Activated CD4-positive, alpha-beta memory T cell treated with anti-CD3 and anti-CD28 coated beads, Interleukin-2, amount 10 ng/mL, durations not matched to agents 7 days and 5 days (primary cell): ENCODE results near the gene KNSTRN. TPM values are rescaled to one million over a fixed set of nuclear protein-coding genes. Genes with fewer than 3 reads are reported as not detected.

Experiments used
- CTCF ChIA-PET: fragments of 350-600 bp; sonication (Branson Sonifier 250); formaldehyde crosslinking; loops from one replicate; lab custom pipeline; 2021; ENCODE audit warnings: antibody characterized with exemption, inconsistent platforms; lab: Charles Lee
- POLR2A ChIA-PET: fragments of 350-600 bp; sonication (Branson Sonifier 250); formaldehyde crosslinking; loops from one replicate; lab custom pipeline; 2021; ENCODE audit warnings: antibody characterized with exemption; lab: Charles Lee
- DNase-seq: peaks from one replicate; pipeline ENCODE4 v3.0.0-alpha.2; 2020
- H3K27ac Mint-ChIP-seq: one replicate; pipeline ENCODE4 v1.8.0; 2021; ENCODE audit warnings: mild to moderate bottlenecking, mixed read lengths
- H3K27me3 Mint-ChIP-seq: one replicate; pipeline ENCODE4 v1.8.0; 2021; ENCODE audit warnings: mixed read lengths
- H3K36me3 Mint-ChIP-seq: one replicate; pipeline ENCODE4 v1.8.0; 2021; ENCODE audit warnings: low read depth, mixed read lengths
- H3K4me1 Mint-ChIP-seq: one replicate; pipeline ENCODE4 v1.8.0; 2021; ENCODE audit warnings: mixed read lengths
- H3K4me3 Mint-ChIP-seq: one replicate; pipeline ENCODE4 v1.8.0; 2021; ENCODE audit warnings: mild to moderate bottlenecking, mixed read lengths
- H3K9me3 Mint-ChIP-seq: one replicate; pipeline ENCODE4 v1.8.0; 2021; ENCODE audit warnings: mixed read lengths
- total RNA-seq, 2 experiments: library from RNA; stranded (reverse); gene quantifications; one replicate each; pipeline ENCODE4 v1.2.3, GENCODE V29; 2021

The KNSTRN gene
- total RNA-seq, 2 experiments from 2014 or later = 54.2 to 54.3 TPM

DNA sequence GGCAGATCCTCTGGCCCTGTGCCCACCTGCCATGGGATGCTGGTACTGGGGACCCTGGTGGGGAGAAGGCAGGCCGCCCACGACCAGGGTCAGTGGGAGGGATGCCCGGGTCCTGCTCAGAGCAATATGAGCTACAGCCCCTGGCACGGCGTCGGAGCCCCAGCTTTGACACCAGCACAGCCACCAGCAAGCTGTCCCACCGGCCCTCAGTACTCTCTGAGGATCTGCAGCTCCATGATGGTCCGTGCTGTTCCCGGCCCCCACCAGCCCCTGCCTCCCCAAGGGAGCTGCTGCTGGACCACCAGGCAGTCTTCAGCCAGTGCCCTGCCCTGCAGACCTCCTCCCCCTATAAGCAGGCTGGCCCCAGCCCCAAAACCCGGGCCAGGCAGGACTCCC is 13.0 kb upstream of the KNSTRN start:
- H3K4me3 Mint-ChIP-seq = no peak overlapping the region
- H3K27me3 Mint-ChIP-seq = peaks cover 9% of the 10 kb centered on the region
- H3K4me1 Mint-ChIP-seq = peaks cover 20% of the 10 kb centered on the region
- no peak for DNase-seq
- CTCF ChIA-PET = interaction anchor here (0.9 to 5.8 kb wide), 9 partner anchors 8 to 53 kb away, joined by 3 to 39 read pairs (median 9); partner anchors contain the start of genes CCDC9B, IVD and KNSTRN
- no peak overlapping the region for H3K27ac Mint-ChIP-seq
- POLR2A ChIA-PET = interaction anchor here (1.6 to 5.4 kb wide), 4 partner anchors 14 to 325 kb away, joined by 3 to 22 read pairs (median 10); partner anchors contain the start of genes KNSTRN and RAD51
- H3K36me3 Mint-ChIP-seq = no peaks in the 10 kb centered on the region
- H3K9me3 Mint-ChIP-seq = no peaks in the 10 kb centered on the region

DNA sequence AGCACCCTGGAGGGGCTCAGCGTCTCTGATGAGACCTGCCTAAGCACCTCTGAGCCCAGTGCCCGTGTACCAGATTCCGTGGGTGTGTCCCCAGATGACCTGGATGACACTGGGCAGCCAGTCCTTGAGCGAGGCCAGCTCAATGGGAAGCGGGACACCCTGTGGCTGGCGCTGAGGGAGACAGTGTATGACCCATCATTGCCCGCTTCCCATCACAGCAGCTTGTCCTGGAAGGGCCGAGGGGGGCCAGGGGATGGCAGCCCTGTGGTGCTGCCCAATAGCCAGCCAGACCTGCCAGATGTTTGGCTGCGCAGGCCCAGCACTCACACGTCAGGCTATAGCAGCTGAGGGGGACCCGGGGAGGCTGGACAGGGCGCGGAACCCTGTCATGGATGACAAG is 12.6 kb upstream of the KNSTRN start:
- peaks cover 9% of the 10 kb centered on the region for H3K27me3 Mint-ChIP-seq
- H3K4me3 Mint-ChIP-seq = no peak overlapping the region
- H3K9me3 Mint-ChIP-seq = no peaks in the 10 kb centered on the region
- no peak for DNase-seq
- no peak overlapping the region for H3K27ac Mint-ChIP-seq
- ChIA-PET CTCF (interaction anchor here (0.9 to 5.8 kb wide), 6 partner anchors 26 to 52 kb away, joined by 3 to 39 read pairs (median 10); partner anchors contain the start of genes CCDC9B and IVD), POLR2A (interaction anchor here (0.6 to 5.4 kb wide), 3 partner anchors 13 to 325 kb away, joined by 3 to 22 read pairs (median 3); partner anchors contain the start of genes KNSTRN and RAD51)
- no peaks in the 10 kb centered on the region for H3K36me3 Mint-ChIP-seq
- H3K4me1 Mint-ChIP-seq = peaks cover 20% of the 10 kb centered on the region

DNA sequence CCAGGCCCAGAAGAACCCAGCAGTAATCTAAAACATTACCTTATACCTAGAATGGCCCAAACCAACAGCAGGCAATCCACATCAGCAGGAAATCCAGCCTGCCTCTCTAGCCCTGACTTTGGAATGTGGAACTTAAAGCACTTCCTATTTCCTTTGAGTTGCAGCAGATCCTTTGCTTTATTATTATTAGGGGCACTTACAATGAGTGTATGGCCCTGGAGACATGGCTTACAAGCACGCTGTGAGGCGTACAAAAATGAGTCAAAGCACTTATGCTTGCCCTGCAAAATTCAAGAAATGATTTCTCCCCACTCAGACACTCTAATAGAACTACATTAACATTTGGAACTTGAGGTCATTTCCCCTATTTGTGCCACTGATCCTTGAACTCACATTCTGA is 9.5 kb upstream of the KNSTRN start:
- DNase-seq = no peak
- Mint-ChIP-seq H3K4me1 (peaks cover 3% of the 10 kb centered on the region), H3K4me3 (no peak overlapping the region), H3K36me3 (no peaks in the 10 kb centered on the region), H3K9me3 (no peaks in the 10 kb centered on the region), H3K27me3 (peaks cover 9% of the 10 kb centered on the region), H3K27ac (no peak overlapping the region)
- ChIA-PET POLR2A (interaction anchor here (1.2 kb wide), 1 partner anchor 25 kb away, joined by 3 read pairs; no protein-coding TSS in a partner anchor), CTCF (no interaction called here)

GRCh38 chr15:40377606-40378005 is 4.9 kb upstream of the KNSTRN start:
- no peaks in the 10 kb centered on the region for H3K36me3 Mint-ChIP-seq
- H3K9me3 Mint-ChIP-seq = no peaks in the 10 kb centered on the region
- no peak overlapping the region for H3K4me3 Mint-ChIP-seq
- H3K4me1 Mint-ChIP-seq = peaks cover 6% of the 10 kb centered on the region
- peaks cover 5% of the 10 kb centered on the region for H3K27me3 Mint-ChIP-seq
- no peak overlapping the region for H3K27ac Mint-ChIP-seq
- ChIA-PET POLR2A (no interaction called here), CTCF (interaction anchor here (0.8 to 2.1 kb wide), 2 partner anchors 9 to 40 kb away, joined by 3 to 9 read pairs; no protein-coding TSS in a partner anchor)
- DNase-seq = no peak

DNA sequence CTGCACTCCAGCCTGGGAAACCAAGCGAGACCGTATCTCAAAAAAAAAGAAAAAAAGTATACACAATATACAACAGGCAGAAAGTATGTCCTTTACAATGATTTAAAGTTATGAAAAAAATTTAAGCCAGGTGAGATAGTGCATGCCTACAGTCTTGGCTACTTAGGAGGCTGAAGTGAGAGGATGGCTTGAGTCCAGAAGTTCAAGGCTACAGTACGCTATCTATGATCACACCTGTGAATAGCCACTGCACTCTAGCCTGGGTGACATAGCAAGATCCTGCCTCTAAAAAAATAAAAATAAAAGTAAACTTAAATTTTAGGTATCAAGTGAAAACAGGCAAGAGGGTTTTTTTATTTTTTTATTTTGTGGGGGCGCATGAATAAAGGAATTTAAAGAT is 3.1 kb upstream of the KNSTRN start:
- Mint-ChIP-seq H3K36me3 (peaks cover 11% of the 10 kb centered on the region), H3K4me3 (no peak overlapping the region), H3K9me3 (no peaks in the 10 kb centered on the region), H3K27ac (no peak overlapping the region), H3K4me1 (peaks cover 19% of the 10 kb centered on the region), H3K27me3 (peaks cover 5% of the 10 kb centered on the region)
- DNase-seq = no peak
- ChIA-PET CTCF (interaction anchor here (1.1 to 1.7 kb wide), 2 partner anchors 11 to 35 kb away, joined by 3 to 4 read pairs; no protein-coding TSS in a partner anchor), POLR2A (no interaction called here)

DNA sequence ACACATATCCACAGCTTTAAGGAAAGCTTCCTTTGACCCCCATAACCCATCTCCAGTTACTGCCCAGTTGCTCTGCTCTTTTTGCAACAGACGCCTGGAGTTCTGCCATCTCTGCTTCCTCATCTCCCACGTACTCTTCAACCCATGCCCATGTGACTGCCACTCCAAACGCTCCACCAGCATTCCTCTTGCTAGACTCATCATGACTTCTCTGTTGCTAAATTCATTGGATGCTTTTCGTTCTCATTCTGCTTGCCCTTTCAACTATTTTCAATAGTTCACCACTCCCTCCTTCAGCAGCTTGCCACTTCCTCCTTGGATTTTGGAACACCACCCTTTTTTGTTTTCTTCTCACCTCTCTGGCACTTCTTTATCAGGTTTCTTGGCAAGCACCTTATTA is 2.7 kb upstream of the KNSTRN start:
- Mint-ChIP-seq H3K27me3 (peaks cover 5% of the 10 kb centered on the region), H3K4me1 (peaks cover 24% of the 10 kb centered on the region), H3K27ac (no peak overlapping the region), H3K9me3 (no peaks in the 10 kb centered on the region), H3K4me3 (no peak overlapping the region), H3K36me3 (peaks cover 15% of the 10 kb centered on the region)
- DNase-seq = no peak
- ChIA-PET CTCF (interaction anchor here (1.1 to 1.7 kb wide), 2 partner anchors 11 to 36 kb away, joined by 3 to 4 read pairs; no protein-coding TSS in a partner anchor), POLR2A (no interaction called here)

DNA sequence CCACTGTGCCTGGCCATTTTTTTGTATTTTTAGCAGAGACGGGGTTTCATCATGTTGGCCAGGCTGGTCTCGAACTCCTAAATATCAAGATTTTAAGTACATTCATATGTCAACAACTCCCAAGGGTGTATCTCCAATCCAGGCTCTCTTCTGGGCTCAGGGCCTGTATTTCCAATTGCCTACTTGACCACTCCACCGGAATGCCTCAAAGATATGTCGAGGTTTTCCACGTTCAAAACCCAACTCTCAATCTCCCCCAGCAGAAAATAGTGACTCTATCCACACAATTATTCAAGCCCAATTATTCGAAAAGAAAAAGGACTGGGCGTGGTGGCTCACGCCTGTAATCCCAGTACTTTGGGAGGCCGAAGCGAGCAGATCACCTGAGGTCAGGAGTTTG is 1.9 kb upstream of the KNSTRN start:
- DNase-seq = no peak
- peaks cover 5% of the 10 kb centered on the region for H3K27me3 Mint-ChIP-seq
- no peak overlapping the region for H3K27ac Mint-ChIP-seq
- H3K36me3 Mint-ChIP-seq = peaks cover 21% of the 10 kb centered on the region
- POLR2A ChIA-PET = no interaction called here
- H3K4me3 Mint-ChIP-seq = no peak overlapping the region
- CTCF ChIA-PET = no interaction called here
- H3K9me3 Mint-ChIP-seq = no peaks in the 10 kb centered on the region
- H3K4me1 Mint-ChIP-seq = peaks cover 30% of the 10 kb centered on the region

- Mint-ChIP-seq H3K4me1 (peaks cover 32% of the 10 kb centered on the region), H3K9me3 (no peaks in the 10 kb centered on the region), H3K27ac (no peak overlapping the region), H3K27me3 (peaks cover 5% of the 10 kb centered on the region), H3K4me3 (peak overlapping the region; percentile 98), H3K36me3 (peaks cover 30% of the 10 kb centered on the region)
- ChIA-PET CTCF (interaction anchor here (0.8 to 3.5 kb wide), 5 partner anchors 14 to 44 kb away, joined by 3 to 19 read pairs (median 5); no protein-coding TSS in a partner anchor), POLR2A (interaction anchor here (0.6 to 6.5 kb wide), 15 partner anchors 10 to 68 kb away, joined by 3 to 41 read pairs (median 4); partner anchors contain the start of gene IVD)
- DNase-seq = no peak
These were observed 547 bp upstream of the KNSTRN start for GRCh38 chr15:40381818-40382529.

GRCh38 chr15:40386480-40386879 is 4.0 kb downstream of the KNSTRN start:
- Mint-ChIP-seq H3K4me1 (peaks cover 29% of the 10 kb centered on the region), H3K27ac (no peak overlapping the region), H3K27me3 (no peaks in the 10 kb centered on the region), H3K4me3 (no peak overlapping the region), H3K9me3 (no peaks in the 10 kb centered on the region), H3K36me3 (peaks cover 69% of the 10 kb centered on the region)
- POLR2A ChIA-PET = interaction anchor here (1.1 to 6.5 kb wide), 3 partner anchors 12 to 183 kb away, joined by 3 to 41 read pairs (median 4); partner anchors contain the start of gene RPUSD2
- CTCF ChIA-PET = interaction anchor here (1.1 to 1.3 kb wide), 2 partner anchors 36 to 49 kb away, joined by 3 read pairs; no protein-coding TSS in a partner anchor
- DNase-seq = no peak

- Mint-ChIP-seq H3K36me3 (peaks cover 84% of the 10 kb centered on the region), H3K27me3 (no peaks in the 10 kb centered on the region), H3K9me3 (no peaks in the 10 kb centered on the region), H3K27ac (no peak overlapping the region), H3K4me1 (peaks cover 15% of the 10 kb centered on the region), H3K4me3 (no peak overlapping the region)
- ChIA-PET CTCF (interaction anchor here (0.7 kb wide), 1 partner anchor 33 kb away, joined by 3 read pairs; no protein-coding TSS in a partner anchor), POLR2A (interaction anchor here (1.0 to 1.2 kb wide), 2 partner anchors 9 to 81 kb away, joined by 3 to 5 read pairs; no protein-coding TSS in a partner anchor)
- no peak for DNase-seq
These were observed 6.7 kb downstream of the KNSTRN start for GRCh38 chr15:40388941-40389823.

DNA sequence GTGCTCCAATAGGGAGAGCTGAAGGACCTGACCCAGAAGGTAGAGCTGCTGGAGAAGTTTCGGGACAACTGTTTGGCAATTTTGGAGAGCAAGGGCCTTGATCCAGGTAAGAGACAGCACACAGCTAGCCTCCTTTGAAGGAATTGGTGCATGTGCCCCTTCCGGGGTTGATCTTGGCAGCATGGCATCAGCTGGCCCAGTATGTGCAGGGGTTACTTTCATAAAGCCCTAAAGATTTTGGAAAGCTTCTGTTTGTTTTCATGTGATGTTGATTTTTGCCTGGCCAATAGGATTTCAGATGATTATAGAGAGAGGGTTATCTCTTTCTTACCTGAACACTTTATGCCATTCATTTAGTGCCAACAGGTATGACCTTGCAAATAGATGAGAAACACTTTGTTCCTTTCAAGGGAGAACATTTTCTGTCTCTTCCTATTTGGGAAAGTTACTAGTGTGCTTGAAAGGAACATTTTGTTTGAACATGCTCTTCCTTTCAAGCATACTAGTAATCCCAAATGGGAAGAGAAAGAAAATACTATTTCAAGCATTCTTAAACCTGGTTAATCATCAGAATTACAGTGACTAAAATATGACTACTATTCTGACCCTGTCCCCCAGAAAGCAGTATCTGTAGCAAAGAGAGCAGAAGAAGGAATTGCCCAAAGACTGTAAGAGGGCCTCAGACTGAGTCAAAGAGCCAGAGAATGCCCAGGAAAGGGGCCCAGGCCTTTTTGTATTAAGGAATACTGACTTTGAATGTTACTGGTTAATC is 7.5 kb downstream of the KNSTRN start:
- Mint-ChIP-seq H3K27ac (no peak overlapping the region), H3K4me3 (no peak overlapping the region), H3K9me3 (no peaks in the 10 kb centered on the region), H3K4me1 (peaks cover 8% of the 10 kb centered on the region), H3K36me3 (peaks cover 77% of the 10 kb centered on the region), H3K27me3 (no peaks in the 10 kb centered on the region)
- no peak for DNase-seq
- POLR2A ChIA-PET = interaction anchor here (1.0 to 1.5 kb wide), 3 partner anchors 8 to 82 kb away, joined by 3 to 6 read pairs (median 5); no protein-coding TSS in a partner anchor
- CTCF ChIA-PET = interaction anchor here (0.7 kb wide), 1 partner anchor 32 kb away, joined by 3 read pairs; no protein-coding TSS in a partner anchor
